Neural cell (in vitro differentiated cells): ENCODE results near the gene RIMS1. TPM values are rescaled to one million over a fixed set of nuclear protein-coding genes. Genes with fewer than 3 reads are reported as not detected.

Experiments
- H2AFZ ChIP-seq: fragments of 200-600, 300-800 bp; sonication (generic), shearing (Covaris generic); 2 replicates; pipeline ENCODE4 v1.6.0; 2014; ENCODE audit warnings: low read depth, mild to moderate bottlenecking, antibody characterized with exemption, low read length, moderate library complexity
- H3F3A ChIP-seq: fragments of 200-600 bp; shearing (Covaris generic); 2 replicates; pipeline ENCODE4 v1.6.1; 2016; ENCODE audit warnings: mild to moderate bottlenecking, moderate library complexity, mixed read lengths, antibody characterized with exemption, low read length; ENCODE audit not compliant: insufficient read depth, poor library complexity, severe bottlenecking
- H3K27ac ChIP-seq: fragments of 200-600, 300-800 bp; sonication (generic), shearing (Covaris generic); 2 replicates; pipeline ENCODE4 v1.5.1; 2014; ENCODE audit warnings: mild to moderate bottlenecking, low read length, moderate library complexity
- H3K27me3 ChIP-seq: fragments of 300-800, 200-600 bp; sonication (generic), shearing (Covaris generic); 2 replicates; pipeline ENCODE4 v1.6.0; 2014; ENCODE audit warnings: mild to moderate bottlenecking, low read depth, low read length, moderate library complexity; ENCODE audit not compliant: insufficient read depth
- H3K36me3 ChIP-seq: fragments of 300-800, 200-600 bp; sonication (generic), shearing (Covaris generic); 2 replicates; pipeline ENCODE4 v1.5.1; 2014; ENCODE audit warnings: mild to moderate bottlenecking, antibody characterized with exemption, low read length, moderate library complexity; ENCODE audit not compliant: insufficient read depth
- H3K4me2 ChIP-seq: fragments of 300-800, 200-600 bp; sonication (generic), shearing (Covaris generic); 2 replicates; pipeline ENCODE4 v1.6.0; 2014; ENCODE audit warnings: mild to moderate bottlenecking, low read length
- H3K4me3 ChIP-seq: fragments of 300-800, 200-600 bp; sonication (generic), shearing (Covaris generic); 2 replicates; pipeline ENCODE4 v1.5.1; 2014; ENCODE audit warnings: mild to moderate bottlenecking, low read length, moderate library complexity
- H3K79me2 ChIP-seq: fragments of 200-600 bp; shearing (Covaris generic); replicated peaks from 2 replicates; pipeline ENCODE4 v1.6.0; 2014; ENCODE audit warnings: mild to moderate bottlenecking, low read length, moderate library complexity; ENCODE audit not compliant: insufficient read depth
- H3K9ac ChIP-seq: fragments of 300-800, 200-600 bp; sonication (generic), shearing (Covaris generic); 2 replicates; pipeline ENCODE4 v1.6.1; 2016; ENCODE audit warnings: mild to moderate bottlenecking, low read length, mixed read lengths
- H3K9me2 ChIP-seq: fragments of 200-600 bp; shearing (Covaris generic); 2 replicates; pipeline ENCODE4 v1.6.1; 2016; ENCODE audit warnings: mild to moderate bottlenecking, low read length, mixed read lengths; ENCODE audit not compliant: insufficient read depth
- H3K9me3 ChIP-seq: fragments of 200-600, 300-800 bp; sonication (generic), shearing (Covaris generic); 2 replicates; pipeline ENCODE4 v1.6.1; 2016; ENCODE audit warnings: mild to moderate bottlenecking, mixed run types, low read length, moderate library complexity, mixed read lengths
- H4K20me1 ChIP-seq: fragments of 200-600 bp; shearing (Covaris generic); 2 replicates; pipeline ENCODE4 v1.6.1; 2016; ENCODE audit warnings: mild to moderate bottlenecking, mixed run types; ENCODE audit not compliant: insufficient read depth
- CTCF ChIP-seq: fragments of 450-650 bp; IDR thresholded peaks from 2 replicates; pipeline ENCODE4 v1.5.1; 2014; ENCODE audit warnings: antibody characterized with exemption, mild to moderate bottlenecking, moderate library complexity; ENCODE audit not compliant: poor library complexity, severe bottlenecking
- EP300 ChIP-seq: fragments of 450-650 bp; conservative IDR thresholded peaks from 2 replicates; pipeline ENCODE4 v1.6.1; 2014; ENCODE audit warnings: antibody characterized with exemption, mild to moderate bottlenecking, moderate library complexity; ENCODE audit not compliant: poor library complexity, severe bottlenecking
- EZH2 ChIP-seq: fragments of 200-600, 300-800 bp; shearing (Covaris generic), sonication (generic); IDR thresholded peaks from 2 replicates; pipeline ENCODE4 v1.6.1; 2014; ENCODE audit warnings: antibody characterized with exemption, low read length, borderline replicate concordance, mild to moderate bottlenecking; ENCODE audit not compliant: insufficient read depth, poor library complexity, severe bottlenecking
- MXI1 ChIP-seq: fragments of 450-650 bp; conservative IDR thresholded peaks from 2 replicates; pipeline ENCODE4 v1.6.1; 2014; ENCODE audit warnings: antibody characterized with exemption, mild to moderate bottlenecking; ENCODE audit not compliant: poor library complexity, severe bottlenecking
- POLR2AphosphoS5 ChIP-seq: IDR thresholded peaks from 2 replicates; pipeline ENCODE4 v1.6.1; 2012
- RAD21 ChIP-seq: fragments of 450-650 bp; conservative IDR thresholded peaks from 2 replicates; pipeline ENCODE4 v1.6.1; 2014; ENCODE audit warnings: antibody characterized with exemption, mild to moderate bottlenecking, moderate library complexity
- REST ChIP-seq: IDR thresholded peaks from 2 replicates; pipeline ENCODE4 v1.6.1; 2012; ENCODE audit warnings: borderline replicate concordance
- SMC3 ChIP-seq: fragments of 450-650 bp; conservative IDR thresholded peaks from 2 replicates; pipeline ENCODE4 v1.6.1; 2014; ENCODE audit warnings: antibody characterized with exemption, mild to moderate bottlenecking, moderate library complexity; ENCODE audit not compliant: poor library complexity
- TAF1 ChIP-seq: IDR thresholded peaks from 2 replicates; pipeline ENCODE4 v1.6.1; 2012; ENCODE audit warnings: low read depth
- polyA plus RNA-seq: library from polyadenylated mRNA; depleted of rRNA; stranded (reverse); fragments of >200 nt; gene quantifications from 2 replicates; pipeline ENCODE4 v1.2.3, GENCODE V29; 2014

Gene RIMS1
- polyA plus RNA-seq, 1 donor from 2014 or later = 17.8 TPM

- H3K79me2 ChIP-seq = no peaks in the 10 kb centered on the region
- no peak overlapping the region for H3K27ac ChIP-seq
- no peak overlapping the region for H2AFZ ChIP-seq
Observed at GRCh38 chr6:72411872-72412708, 525.7 kb downstream of the RIMS1 start.

GRCh38 chr6:72412709-72413044 is 526.3 kb downstream of the RIMS1 start:
- Histone ChIP-seq H3K9me2 (no peaks in the 10 kb centered on the region), H3K27me3 (no peaks in the 10 kb centered on the region), H3K9me3 (no peaks in the 10 kb centered on the region), H3K36me3 (no peaks in the 10 kb centered on the region), H3K79me2 (no peaks in the 10 kb centered on the region), H3K9ac (no peak overlapping the region), H4K20me1 (no peaks in the 10 kb centered on the region), H3K4me3 (no peak overlapping the region), H3K27ac (no peak overlapping the region), H2AFZ (no peak overlapping the region), H3K4me2 (no peak overlapping the region), H3F3A (no peaks in the 10 kb centered on the region)
- no peak for TF ChIP-seq EP300
- no peak for TF ChIP-seq MXI1
- no peak for TF ChIP-seq TAF1
- TF ChIP-seq POLR2AphosphoS5 = no peak
- no peak for TF ChIP-seq CTCF
- no peak for TF ChIP-seq RAD21
- no peak for TF ChIP-seq REST
- no peak for TF ChIP-seq SMC3
- no peak for TF ChIP-seq EZH2

More at GRCh38 chr6:72411872-72412708, 525.7 kb downstream of the RIMS1 start:
- Histone ChIP-seq H4K20me1 (no peaks in the 10 kb centered on the region), H3K9me2 (no peaks in the 10 kb centered on the region), H3K27me3 (no peaks in the 10 kb centered on the region), H3K9ac (no peak overlapping the region), H3K4me2 (no peak overlapping the region), H3F3A (no peaks in the 10 kb centered on the region), H3K36me3 (no peaks in the 10 kb centered on the region), H3K4me3 (no peak overlapping the region), H3K9me3 (no peaks in the 10 kb centered on the region)
- peak; percentile 100 for TF ChIP-seq RAD21
- no peak for TF ChIP-seq POLR2AphosphoS5
- TF ChIP-seq EZH2 = no peak
- peak; percentile 100 for TF ChIP-seq SMC3
- peak; percentile 100 for TF ChIP-seq CTCF
- no peak for TF ChIP-seq TAF1
